ENCODE measurements around the gene GPT2.
"Not testable (repeated sequence)": the region's sequence is repeated elsewhere in the genome, so short reads cannot be mapped to it uniquely, and the experiment has no call there.

Gene GPT2

DNA sequence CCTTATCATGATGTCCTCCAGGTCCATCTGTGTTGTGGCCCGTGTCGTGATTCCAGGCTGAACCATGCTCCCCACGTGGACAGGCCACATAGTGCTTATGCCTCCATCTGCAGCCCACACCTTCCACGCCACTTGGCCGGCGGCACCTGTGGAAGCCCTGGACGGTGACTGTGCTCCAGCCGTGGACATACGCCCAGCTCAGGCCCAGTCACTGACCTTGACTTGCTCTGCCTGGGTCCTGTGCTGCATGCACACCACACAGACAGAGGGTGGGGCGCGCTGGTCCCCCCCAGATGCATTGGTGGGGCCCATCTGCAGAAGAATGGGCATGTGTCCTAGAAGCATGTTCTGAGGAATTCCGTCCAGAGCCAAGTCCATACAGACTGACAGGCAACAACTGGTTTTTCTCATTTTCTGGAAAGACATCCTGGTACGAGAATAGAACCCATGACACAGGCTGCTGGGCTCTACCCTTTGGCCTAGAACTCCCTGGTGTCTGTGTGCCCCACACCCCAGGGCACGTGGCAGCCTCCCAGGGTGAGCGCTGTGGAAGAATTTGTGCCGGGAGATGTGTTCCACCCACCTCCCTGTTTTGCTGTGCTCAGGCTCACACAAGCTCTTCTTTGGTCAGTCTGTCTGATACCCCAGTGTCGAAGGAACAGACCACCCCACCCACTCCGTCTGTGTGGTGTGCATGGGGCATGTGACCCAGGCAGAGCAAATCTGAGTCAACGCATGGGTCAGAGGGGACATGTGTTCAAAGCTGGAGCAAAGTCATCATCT, 39.5 kb downstream of the GPT2 start:
- no peak for DNase-seq

- no peak for DNase-seq
Measured at GRCh38 chr16:46924402-46924801, 40.2 kb downstream of the GPT2 start.

DNA sequence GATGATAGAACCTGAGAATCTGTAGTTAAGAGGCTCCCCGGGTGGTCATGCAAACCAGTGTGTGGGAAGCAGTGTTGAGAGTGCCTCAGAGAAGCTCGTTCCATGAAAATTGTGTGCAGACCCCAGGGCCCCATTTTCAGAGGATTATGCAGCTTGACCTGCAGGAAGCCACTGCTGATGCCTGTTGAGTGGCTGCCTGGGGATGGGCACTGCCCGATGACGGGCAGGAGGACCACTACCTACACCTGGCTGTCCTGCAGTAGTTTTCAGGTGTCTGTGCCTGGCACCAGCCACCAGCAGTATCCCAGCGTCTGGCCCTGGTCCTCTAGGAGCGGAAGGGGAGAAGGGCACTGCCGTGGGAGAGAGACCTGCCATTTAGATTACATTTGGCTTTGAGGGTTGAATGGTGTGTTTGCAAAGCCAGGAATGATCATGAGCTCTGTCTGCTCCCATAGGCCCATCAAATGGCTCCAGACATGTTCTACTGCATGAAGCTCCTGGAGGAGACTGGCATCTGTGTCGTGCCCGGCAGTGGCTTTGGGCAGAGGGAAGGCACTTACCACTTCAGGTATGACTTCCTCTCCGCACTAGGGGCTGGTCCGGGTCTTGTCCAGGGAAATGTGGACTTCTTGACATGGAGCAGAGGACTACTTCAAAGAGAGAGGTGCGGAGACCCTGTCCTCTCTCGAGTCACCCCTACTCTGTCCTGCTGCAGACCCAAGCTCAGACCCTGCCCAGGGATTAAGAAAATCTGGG, 42.5 kb downstream of the GPT2 start:
- no peak for DNase-seq

- DNase-seq: no peak
Measured at GRCh38 chr16:46927273-46927672, 43.1 kb downstream of the GPT2 start.

- no peak for DNase-seq
Measured at GRCh38 chr16:46928811-46929210, 44.6 kb downstream of the GPT2 start.

DNA sequence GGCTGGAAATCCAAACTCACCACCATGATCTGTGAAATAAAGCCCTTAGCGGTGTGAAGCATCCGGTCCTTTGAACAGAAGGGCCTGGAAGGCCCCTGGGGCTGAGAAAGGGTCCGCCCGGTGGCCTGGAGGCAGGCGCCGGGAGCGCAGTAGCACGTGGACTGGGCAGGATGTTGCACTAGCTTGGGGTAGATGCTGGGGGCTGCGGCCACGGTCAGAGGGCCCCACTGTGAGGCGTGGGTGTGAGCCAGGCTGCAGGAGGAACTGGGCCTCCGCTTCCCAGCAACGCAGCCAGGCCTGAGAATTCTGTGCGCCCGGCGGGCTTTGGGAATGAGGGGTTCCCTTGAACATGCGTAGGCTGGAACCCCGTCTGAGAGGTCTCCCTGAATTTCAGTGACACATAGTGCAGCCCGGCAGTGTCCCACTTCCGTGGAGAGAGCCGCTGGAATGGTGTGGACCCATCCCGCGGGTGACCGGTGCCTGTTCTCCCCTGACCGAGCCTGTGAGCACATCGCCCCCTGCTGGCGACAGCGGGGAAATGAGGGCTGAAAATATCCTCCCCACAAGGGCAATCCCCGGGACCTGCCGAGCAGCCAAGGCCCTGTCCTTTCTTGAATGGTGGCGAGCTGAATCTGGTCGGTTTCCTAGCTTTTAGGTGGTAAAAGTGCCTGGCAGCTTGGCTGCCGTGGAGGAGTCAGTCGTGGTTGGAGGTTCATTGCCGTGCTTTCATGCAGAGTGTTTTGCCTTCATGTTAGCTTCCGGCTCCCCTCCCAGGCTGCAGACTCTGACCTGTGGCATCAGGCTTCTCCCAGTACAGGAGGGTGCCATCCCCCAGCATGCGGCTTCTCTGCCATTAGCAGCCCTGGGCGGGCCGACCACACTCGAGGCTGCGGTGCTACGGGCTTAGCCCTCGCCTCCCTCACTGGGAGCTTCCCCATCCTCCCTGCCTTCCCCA, 45.5 kb downstream of the GPT2 start:
- peak; percentile 16 for DNase-seq

- no peak for DNase-seq
Measured at GRCh38 chr16:46930861-46931260, 46.7 kb downstream of the GPT2 start.

DNA sequence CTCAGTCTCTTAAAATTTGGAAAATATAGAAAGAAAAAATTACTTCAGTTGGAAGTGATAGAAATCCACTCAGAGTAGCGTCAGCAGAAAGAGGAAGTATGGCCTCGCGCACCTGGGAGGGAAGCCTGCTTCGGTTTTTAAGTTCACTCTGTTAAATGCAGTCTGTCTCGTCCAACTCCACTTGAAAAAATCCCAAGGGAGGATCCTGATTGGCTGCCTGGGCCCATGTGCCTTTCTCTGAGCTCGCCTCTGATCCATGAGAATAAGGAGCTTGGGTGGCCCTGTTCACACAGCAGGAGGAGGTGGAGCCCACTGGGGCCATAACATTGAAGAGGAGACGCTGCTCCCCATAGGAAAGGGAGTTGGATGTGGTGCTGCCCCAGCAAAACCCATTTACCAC, 48.6 kb downstream of the GPT2 start:
- no peak for DNase-seq

GRCh38 chr16:46937536-46937935, 53.4 kb downstream of the GPT2 start:
- no peak for DNase-seq

- not testable (repeated sequence) for DNase-seq
Measured at GRCh38 chr16:46944713-46945112, 60.6 kb downstream of the GPT2 start.

DNA sequence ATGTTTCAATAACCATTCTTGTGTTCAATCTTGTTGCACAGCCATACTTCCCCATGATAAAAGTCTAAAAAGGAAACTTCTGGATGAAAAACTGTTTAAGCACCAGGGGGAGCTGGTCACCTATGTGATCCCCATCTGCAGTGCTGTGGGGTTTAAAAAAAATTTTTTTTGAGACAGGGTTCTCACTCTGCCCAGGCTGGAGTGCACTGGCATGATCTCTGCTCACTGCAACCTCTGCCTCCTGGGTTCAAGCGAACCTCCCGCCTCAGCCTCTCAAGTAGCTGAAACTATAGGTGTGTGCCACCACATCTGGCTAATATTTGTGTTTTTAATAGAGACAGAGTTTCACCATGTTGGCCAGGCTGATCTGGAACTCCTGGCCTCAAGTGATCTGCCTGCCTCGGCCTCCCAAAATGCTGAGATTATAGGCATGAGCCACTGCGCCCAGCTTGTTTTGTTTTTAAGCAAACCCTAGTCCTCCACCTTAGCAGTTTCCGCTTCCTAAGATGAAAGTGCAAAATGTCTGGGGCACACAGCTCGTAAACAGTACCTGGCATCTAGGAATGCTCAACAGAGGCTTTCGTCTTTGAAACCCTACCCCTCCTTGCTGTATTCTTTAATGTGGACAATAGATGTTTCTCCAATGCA, 63.9 kb downstream of the GPT2 start:
- DNase-seq: no peak

GRCh38 chr16:46948548-46949166, 64.5 kb downstream of the GPT2 start:
- no peak for DNase-seq

GRCh38 chr16:46949241-46949892, 65.2 kb downstream of the GPT2 start:
- DNase-seq: peak; percentile 10

DNA sequence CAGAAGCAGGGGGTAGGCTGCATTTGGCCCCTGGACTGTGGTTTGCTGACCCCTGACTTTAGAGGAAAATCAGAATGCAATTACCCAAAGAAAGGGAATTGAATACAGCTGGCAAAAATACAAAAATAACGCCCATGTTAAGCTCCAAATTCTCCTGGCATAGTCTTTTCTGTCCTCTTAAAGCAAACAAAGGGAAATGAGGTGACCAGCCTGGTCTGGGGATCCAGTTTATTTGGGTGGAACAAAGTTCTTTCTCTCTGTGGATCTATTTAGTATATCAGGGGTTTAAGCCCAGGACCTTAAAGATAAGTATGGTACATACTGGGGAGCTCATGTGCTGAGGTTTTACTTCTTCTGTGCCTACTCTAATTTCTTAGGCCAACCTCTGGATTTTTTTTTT, 65.8 kb downstream of the GPT2 start:
- no peak for DNase-seq

DNA sequence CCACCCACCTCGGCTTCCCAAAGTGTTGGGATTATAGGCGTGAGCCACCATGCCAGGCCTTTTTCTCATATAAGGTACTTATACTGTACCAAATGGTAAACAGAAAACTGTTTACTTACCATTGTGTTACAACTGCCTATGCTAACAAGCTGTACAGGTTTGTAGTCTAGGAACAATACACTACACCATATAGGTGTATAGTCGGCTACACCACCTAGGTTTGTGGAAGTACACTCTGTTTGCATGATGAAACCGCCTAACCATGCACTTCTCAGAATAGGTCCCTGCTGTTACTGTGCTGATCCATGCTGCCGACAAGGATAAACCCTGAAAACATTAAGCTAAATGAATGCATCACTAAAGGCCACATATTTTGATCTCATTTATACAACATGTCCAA, 70.4 kb downstream of the GPT2 start:
- no peak for DNase-seq

DNA sequence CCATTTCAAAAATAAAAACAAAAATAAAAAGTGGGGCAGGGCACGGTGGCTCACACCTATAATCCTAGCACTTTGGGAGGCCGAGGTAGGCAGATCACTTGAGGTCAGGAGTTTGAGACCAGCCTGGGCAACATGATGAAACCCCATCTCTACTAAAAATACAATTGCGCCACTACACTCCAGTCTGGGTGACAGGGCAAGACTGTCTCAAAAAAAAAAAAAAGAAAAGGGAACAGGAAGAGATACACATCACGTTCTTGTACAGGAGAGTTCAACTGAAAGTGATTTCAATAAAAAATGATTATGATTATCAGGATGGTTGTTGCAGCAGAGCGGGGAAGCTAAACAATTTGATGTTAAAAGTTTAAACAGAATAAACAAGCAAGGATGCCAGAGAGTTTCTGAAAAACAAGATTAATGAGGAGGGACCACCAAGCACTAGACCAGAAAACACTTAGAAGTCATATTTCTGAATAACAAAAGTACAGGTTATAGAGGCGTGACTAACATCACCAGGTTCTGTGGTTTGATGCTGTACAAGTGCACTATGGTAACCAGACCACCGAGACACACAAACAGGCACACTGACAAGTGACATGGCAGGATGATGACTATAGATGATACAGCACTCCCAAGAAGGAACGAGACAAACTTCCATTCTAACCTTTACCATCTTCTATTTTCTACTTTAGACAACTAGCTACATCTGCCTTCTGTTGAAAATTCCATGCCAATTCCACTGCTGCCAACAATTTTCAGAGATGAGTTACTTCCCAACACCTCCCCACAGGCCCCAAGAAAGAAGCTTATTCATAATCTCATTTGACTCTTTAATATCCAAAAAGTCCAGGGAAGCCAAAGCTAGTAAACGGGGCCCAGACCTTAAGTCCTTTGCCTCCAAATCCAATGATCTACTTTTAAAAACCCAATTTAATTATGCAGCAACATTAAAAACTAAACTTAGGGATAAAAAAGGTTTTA, 77.5 kb downstream of the GPT2 start:
- no peak for DNase-seq

GRCh38 chr16:46962629-46963028, 78.5 kb downstream of the GPT2 start:
- DNase-seq: no peak

DNA sequence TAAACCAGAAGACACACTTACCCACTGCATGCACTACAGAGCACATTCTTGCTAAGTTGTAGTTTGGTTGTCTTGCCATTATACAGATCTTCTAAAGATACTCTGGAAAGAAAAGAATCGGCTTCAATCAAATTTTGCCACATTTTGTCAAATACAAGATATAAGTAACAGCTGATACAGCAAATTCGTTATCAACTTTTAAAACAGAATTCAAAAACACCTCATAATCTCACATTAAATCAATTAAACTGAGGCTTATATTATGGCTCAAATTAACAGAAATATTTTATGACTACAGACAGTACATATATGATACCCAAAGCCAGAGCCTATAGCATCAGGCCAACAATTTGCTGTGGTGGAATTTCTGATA, 83.9 kb downstream of the GPT2 start:
- no peak for DNase-seq

- DNase-seq: no peak
Measured at GRCh38 chr16:46970089-46970488, 85.9 kb downstream of the GPT2 start.

GRCh38 chr16:46971271-46971670, 87.1 kb downstream of the GPT2 start:
- no peak for DNase-seq
